Adrenal gland (tissue), 5 donors: Measurements from ENCODE around the gene AFM.

Experiments used
- CTCF ChIP-seq, 6 experiments: fragments of 450-650 bp in 4 of 6; fragments of 200-600 bp in 2 of 6; sonication (generic) in 1 of 6; IDR thresholded peaks; 1 replicate in 5 of 6; 2 replicates in 1 of 6; pipeline versions ENCODE4 v1.5.1 to v1.8.0; 2016 to 2021; ENCODE audit warnings: antibody characterized with exemption in 6 of 6, mild to moderate bottlenecking in 2 of 6, moderate library complexity in 1 of 6
- POLR2A ChIP-seq, 2 donors: fragments of 450-650 bp; IDR thresholded peaks; one replicate each; pipeline ENCODE4 v1.6.1; 2017; ENCODE audit warnings: antibody characterized with exemption in 2 of 2, mild to moderate bottlenecking in 2 of 2, moderate library complexity in 1 of 2
- donor health status: DM: no; HTN: no; CAD: no.

- TF ChIP-seq CTCF (IDR thresholded peaks at IDR 0.05) = no peak
- TF ChIP-seq POLR2A (IDR thresholded peaks at IDR 0.05) = no peak
Observed at GRCh38 chr4:73520821-73521220, 39.3 kb downstream of the AFM start.
